ENCODE measurements around the gene POFUT2. TPM values are rescaled to one million over a fixed set of nuclear protein-coding genes. Genes with fewer than 3 reads are reported as not detected.
A peak's percentile ranks its signal among the peaks of the same experiment; 100 is the strongest.

The POFUT2 gene
- total RNA-seq, 1 donor from 2014 or later = 39.4 TPM

DNA sequence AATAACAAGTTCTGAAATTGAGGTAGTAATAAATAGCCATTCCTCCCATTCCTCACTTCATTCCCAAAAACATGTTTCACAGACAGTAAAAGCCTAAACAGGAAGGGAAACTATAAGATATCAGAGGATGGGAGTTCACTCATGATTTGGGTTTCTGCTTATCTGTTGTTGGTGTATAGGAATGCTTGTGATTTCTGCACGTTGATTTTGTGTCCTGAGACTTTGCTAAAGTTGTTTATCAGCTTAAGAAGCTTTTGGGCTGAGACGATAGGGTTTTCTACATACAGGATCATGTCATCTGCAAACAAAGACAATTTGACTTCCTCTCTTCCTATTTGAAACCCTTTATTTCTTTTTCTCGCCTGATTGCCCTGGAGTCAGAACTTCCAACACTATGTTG is 26.0 kb upstream of the POFUT2 start:
- Histone ChIP-seq H3K27ac (no peak overlapping the region), H3K27me3 (no peaks in the 10 kb centered on the region), H3K4me3 (no peak overlapping the region), H3K9me3 (no peaks in the 10 kb centered on the region), H3K4me1 (peaks cover 10 to 26% of the 10 kb centered on the region in 2 donors), H3K36me3 (no peaks in the 10 kb centered on the region)
- intact Hi-C loops (cut with DNase I) = no loop called here
- DNase-seq (ENCODE audit: low spot score in 2 of 2) = no peak
- no peak for TF ChIP-seq CTCF (IDR thresholded peaks at IDR 0.05)

DNA sequence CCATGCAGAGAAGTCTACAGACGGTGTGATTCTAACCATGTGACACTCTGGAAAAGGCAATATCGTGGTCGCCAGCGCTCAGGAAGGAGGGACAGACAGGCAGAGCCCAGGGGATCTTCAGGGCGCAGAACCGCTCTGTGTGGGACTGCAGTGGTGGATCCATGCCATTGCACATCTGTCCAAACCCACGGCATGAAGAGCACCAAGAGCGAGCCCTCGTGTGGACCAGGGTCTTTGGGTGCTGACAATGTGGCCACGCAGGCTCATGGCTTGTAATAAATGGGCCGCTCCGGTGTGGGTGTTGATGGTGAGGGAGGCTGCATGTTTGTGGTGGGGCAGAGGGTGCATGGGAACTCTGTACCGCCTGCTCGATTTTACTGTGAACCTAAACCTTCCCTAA is 25.3 kb upstream of the POFUT2 start:
- H3K4me1 ChIP-seq = peaks cover 7 to 19% of the 10 kb centered on the region in 2 donors
- no peak for DNase-seq (ENCODE audit: low spot score in 2 of 2)
- no peak overlapping the region for H3K4me3 ChIP-seq
- H3K9me3 ChIP-seq = no peaks in the 10 kb centered on the region
- H3K27ac ChIP-seq = no peak overlapping the region
- TF ChIP-seq CTCF (IDR thresholded peaks at IDR 0.05) = no peak
- H3K27me3 ChIP-seq = no peaks in the 10 kb centered on the region
- intact Hi-C loops (cut with DNase I) = no loop called here
- H3K36me3 ChIP-seq = no peaks in the 10 kb centered on the region

DNA sequence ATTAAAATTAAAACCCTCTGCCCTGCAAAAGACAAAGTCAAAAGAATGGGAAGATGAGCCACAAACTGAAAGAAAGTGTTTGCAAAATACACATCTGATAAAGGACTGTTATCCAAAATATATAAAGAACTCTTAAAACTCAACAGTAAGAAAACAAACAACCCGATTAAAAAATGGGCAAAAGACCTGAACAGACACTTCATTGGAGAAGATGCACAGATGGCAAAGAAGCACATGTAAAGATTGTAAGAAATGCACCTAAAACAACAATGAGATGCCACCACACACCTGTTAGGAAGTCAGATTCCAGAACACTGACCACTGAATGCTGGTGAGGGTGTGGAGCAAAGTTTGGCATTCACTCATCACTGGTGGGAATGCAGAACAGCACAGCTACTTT is 24.6 kb upstream of the POFUT2 start:
- no peak overlapping the region for H3K27ac ChIP-seq
- no peaks in the 10 kb centered on the region for H3K27me3 ChIP-seq
- H3K36me3 ChIP-seq = no peaks in the 10 kb centered on the region
- intact Hi-C loops (cut with DNase I) = no loop called here
- no peak for DNase-seq (ENCODE audit: low spot score in 2 of 2)
- TF ChIP-seq CTCF (IDR thresholded peaks at IDR 0.05) = no peak
- no peak overlapping the region for H3K4me3 ChIP-seq
- H3K4me1 ChIP-seq = peaks cover 5 to 14% of the 10 kb centered on the region in 2 donors
- no peaks in the 10 kb centered on the region for H3K9me3 ChIP-seq

GRCh38 chr21:45310459-45310858 is 22.8 kb upstream of the POFUT2 start:
- peak in 1 of 2 donors; percentile 4 for DNase-seq (ENCODE audit: low spot score in 2 of 2)
- H3K9me3 ChIP-seq = no peaks in the 10 kb centered on the region
- intact Hi-C loops (cut with DNase I) = no loop called here
- no peaks in the 10 kb centered on the region for H3K27me3 ChIP-seq
- TF ChIP-seq CTCF (IDR thresholded peaks at IDR 0.05) = no peak
- no peak overlapping the region for H3K4me3 ChIP-seq
- peaks cover 3 to 14% of the 10 kb centered on the region in 2 donors for H3K4me1 ChIP-seq
- H3K27ac ChIP-seq = no peak overlapping the region
- no peaks in the 10 kb centered on the region for H3K36me3 ChIP-seq

GRCh38 chr21:45309987-45310381 is 22.3 kb upstream of the POFUT2 start:
- Histone ChIP-seq H3K4me1 (peaks cover 3 to 14% of the 10 kb centered on the region in 2 donors), H3K36me3 (no peaks in the 10 kb centered on the region), H3K27ac (no peak overlapping the region), H3K27me3 (no peaks in the 10 kb centered on the region), H3K4me3 (no peak overlapping the region), H3K9me3 (no peaks in the 10 kb centered on the region)
- no peak for TF ChIP-seq CTCF (IDR thresholded peaks at IDR 0.05)
- intact Hi-C loops (cut with DNase I) = no loop called here
- peak in 1 of 2 donors; percentile 5 for DNase-seq (ENCODE audit: low spot score in 2 of 2)

Measured in ascending aorta (tissue), 2 donors.